Measurements from ENCODE around the gene SNED1.
"Not testable (repeated sequence)": the region's sequence is repeated elsewhere in the genome, so short reads cannot be mapped to it uniquely, and the experiment has no call there.

The SNED1 gene

DNA sequence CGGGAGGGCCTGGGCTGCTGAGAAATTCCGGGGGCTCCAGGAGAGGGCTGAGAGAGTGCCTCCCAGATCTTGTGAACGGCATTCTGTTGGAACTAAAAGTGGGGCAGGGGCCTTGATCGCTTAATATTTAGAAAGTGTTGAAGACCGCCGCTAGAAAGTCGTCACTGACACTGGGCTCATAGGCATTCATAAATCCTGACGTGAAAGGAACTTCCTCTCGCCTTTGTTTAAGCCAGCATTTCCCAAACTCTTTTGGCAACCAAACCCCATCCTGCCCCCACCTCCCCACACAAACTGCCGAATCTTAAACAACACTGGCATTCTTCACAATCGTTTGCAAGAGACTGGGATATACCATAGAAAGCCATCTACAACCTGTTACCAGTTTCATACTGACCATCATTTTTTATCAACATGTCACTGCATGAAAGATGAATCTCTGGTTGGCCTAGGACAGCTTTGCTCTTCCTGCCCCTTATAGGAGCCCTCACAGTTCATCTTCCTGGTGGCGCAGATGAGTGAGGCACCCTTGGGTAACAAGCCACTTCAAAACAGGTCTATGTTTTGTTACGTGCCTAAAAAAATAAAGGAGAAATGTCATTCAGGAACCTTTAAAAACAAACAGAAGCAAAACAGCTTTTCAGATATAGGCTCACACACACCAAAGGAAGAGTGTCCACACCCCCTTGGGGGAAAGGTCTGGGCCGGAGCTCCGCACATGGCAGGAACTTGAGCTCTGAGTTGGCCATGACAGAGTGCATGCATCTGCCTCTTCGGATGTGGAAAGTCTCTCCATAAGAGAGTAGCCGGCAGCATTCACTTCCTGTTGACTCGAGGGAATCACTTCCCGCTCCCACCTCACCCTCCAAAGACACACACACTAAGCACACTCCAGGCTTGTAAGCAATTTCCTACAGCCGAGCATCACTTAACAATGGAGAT lies 90.6 kb downstream of the SNED1 start:
- DNase-seq: no peak

DNA sequence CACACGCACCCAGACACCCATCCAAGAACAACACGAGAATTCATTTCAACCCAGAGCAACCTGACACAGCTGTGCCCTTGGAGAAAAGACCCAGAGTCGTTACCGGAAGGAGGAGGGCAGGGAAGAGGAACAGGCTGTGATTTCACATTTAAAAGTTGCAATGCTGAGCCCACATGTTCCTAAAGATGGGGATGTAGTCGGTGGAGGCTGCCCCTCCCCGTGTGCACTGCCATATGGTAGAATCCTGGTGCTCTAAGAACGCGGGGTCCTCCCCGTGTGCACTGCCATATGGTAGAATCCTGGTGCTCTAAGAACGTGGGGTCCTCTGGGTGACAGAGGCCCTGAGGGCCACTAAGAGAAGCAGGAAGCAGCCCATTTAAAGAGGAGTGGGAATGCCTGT lies 92.8 kb downstream of the SNED1 start:
- peak; percentile 21 for DNase-seq

DNA sequence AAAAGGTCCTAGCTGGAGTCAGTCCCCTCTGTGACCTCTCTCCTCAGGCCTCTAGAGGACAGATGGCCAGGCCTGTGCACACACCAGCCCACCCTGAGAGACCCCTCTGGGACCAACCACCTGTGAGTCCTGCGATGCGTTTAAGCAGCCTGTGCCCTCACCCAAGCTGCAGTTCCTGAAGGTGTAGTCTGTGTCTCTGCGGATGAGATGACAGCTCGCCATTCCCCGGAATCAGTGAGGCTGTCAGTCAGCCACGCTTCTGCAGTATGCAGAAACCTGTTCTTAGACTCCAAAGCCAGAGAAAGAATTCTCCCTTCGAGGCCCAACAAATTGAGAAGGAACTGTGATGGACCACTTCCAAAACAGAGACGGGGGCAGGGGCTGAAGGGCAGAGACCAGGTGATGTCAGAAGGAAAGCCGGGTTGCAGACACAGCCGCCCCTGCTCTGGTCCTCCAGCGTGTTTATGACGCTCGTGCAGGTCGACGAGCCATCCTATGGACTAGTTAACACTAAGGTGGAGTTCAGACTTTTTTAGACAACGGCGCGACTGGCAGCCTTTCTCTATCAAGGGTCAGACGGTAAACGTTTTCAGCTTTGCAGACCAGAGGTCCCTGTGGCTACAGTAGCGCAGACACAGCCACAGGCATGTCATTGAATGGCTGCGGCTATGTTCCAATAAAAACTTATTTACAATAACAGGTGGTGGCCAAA lies 93.5 kb downstream of the SNED1 start:
- DNase-seq: no peak

GRCh38 chr2:241092677-241093076 lies 94.3 kb downstream of the SNED1 start:
- no peak for DNase-seq

GRCh38 chr2:241093133-241093781 lies 94.8 kb downstream of the SNED1 start:
- DNase-seq: not testable (repeated sequence)

- DNase-seq: no peak
Measured at GRCh38 chr2:241094172-241094571, 95.8 kb downstream of the SNED1 start.

DNA sequence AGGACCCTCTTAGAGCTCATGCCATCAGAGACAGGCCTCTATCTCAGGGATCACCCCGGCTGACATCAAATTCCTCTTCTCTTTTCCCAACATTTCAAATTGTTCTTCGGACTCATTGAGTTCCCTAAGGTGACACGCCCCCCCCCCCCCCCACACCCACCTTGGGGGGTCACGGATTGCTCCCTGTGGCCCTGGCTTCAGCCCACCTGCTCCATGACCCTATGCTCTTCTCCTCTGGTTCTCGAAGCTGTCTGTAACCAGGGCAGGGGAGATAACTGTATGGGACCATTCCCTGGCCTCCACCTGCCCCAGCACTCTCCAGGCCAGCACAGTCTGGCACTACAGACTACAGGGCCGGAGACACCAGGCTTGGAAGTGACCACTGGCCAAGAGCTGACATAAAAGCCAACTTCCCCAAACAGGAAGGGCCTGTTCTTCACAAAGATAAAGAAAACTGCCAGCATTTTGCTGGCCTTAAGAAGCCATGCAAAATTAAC lies 96.6 kb downstream of the SNED1 start:
- DNase-seq: no peak

- no peak for DNase-seq
Measured at GRCh38 chr2:241095594-241096290, 97.3 kb downstream of the SNED1 start.

GRCh38 chr2:241096979-241097378 lies 98.6 kb downstream of the SNED1 start:
- no peak for DNase-seq

DNA sequence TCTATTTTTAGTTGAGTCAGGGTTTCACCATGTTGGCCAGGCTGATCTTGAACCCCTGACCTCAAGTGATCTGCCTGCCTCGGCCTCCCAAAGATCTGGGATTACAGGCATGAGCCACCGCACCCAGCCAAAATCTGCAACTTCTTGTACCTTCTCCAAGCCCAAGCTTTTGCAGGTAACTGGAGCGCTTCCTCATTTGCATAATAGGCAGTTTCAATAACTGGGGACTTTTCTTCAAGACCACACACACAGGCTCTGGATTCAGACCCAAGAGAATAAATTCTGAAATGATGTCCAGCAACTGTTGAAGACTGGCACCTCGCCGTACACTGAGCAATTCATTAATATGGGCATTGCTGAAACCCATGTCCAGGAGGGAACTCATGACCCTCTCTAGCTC lies 100.8 kb downstream of the SNED1 start:
- no peak for DNase-seq

GRCh38 chr2:241102239-241102803 lies 103.9 kb downstream of the SNED1 start, which contains the start of gene MTERF4:
Gene MTERF4 (minus strand): TSS chr2:241102287. CDS start chr2:241102273, 14 bp downstream.
- DNase-seq: peak; percentile 93

GRCh38 chr2:241103176-241103595 lies 104.8 kb downstream of the SNED1 start:
- DNase-seq: peak; percentile 41

DNA sequence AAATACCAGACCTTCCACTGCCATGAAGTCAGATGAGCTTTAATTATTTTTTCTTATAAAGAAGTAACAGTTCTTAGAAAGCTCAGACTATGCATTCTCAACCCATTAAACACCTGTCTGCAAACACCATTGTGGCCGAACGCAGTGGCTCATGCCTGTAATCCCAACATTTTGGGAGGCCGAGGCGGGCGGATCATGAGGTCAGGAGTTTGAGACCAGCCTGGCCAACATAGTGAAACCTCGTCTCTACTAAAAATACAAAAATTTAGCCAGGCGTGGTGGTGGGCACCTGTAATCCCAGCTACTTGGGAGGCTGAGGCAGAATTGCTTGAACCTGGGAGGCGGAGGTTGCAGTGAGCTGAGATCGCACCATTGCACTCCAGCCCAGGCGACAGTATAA lies 106.2 kb downstream of the SNED1 start:
- not testable (repeated sequence) for DNase-seq

DNA sequence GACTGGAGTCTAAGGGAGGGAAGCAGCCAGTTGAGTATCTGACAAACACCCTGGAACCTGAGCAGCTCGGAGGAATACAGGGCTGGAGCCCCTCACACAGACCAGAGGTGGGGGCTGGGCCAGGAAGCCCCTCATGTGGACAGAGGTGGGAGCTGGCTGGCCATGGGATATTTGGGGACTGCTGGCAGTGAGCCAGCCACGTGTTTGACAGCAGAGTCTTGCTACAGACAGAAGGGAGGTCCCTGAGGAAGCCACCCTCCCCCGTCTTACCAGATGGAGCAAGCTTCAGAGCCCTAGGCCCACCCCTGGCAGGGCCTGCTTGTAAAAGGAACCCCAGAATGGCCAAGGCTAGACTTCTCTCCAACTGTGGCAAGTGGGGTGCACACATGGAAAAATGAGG lies 107.2 kb downstream of the SNED1 start:
- DNase-seq: peak; percentile 72

- no peak for DNase-seq
Measured at GRCh38 chr2:241107031-241107783, 108.8 kb downstream of the SNED1 start.

- DNase-seq: no peak
Measured at GRCh38 chr2:241108271-241109209, 110.1 kb downstream of the SNED1 start.

DNA sequence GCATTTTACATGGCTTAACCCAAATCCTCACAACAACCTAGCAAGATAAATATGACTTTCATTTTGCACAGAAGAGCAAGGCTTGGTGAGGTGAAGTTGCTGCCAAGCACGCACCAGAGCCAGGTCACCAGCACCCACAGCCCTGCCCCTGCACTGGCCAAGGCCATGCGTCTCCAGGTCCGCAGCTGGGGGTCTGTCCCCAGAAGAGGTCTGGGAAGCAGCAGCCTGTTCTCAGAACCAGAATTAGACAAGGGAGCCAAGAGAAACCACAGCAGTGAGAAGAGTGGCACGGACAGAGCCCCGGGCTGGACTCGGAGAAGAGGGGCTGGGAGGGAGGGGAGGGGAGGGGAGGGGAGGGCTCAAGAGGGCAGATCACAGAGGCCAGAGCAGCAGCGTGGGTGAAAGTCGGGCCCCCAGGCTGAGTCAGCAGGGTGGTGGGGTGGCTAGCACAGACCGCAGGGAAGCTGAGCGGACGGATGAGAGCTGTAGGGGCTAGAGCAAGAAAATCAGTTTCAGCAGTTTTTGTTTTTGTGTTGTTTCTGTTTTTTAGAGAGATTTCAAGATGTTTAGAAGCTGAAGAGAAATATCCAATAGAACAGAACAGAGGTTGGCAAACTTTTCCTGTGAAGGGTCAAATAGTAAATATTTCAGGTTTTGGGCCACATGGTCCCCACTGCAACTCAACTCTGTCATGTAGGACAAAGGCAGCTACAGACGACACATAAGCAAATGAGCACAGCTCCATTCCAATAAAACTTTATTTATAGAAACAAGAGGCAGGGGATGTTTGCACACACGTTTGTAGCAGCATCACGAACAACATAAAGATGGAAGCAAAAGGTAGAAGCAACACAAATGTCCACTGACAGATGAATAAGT lies 111.0 kb downstream of the SNED1 start:
- DNase-seq: no peak

DNA sequence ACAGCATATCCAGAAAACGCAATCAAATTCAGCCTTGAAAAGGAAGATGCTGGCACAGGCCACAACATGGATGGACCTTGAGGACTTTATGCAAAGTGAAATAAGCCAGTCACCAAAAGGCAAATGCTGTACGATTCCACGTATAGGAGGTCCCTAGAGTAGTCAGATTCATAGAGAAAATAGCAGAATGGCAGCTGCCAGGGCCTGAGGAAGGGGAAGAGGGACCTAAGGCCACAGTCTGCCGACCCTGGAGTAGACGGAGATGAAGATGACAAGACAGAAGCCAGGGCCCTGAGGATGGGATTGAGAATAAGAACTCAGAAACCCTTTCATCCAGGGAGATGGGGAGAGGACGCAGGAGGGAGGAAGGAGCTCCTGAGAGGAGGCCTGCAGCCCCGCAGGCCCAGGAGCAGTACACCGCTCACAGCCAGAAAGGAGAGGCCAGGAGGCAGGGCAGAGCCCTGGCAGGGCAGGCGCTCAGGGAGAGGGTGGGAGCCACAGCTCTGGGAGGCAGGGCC lies 111.7 kb downstream of the SNED1 start:
- DNase-seq: no peak
